Panc1 (cell line): ENCODE results near the gene WASHC1. TPM values are rescaled to one million over a fixed set of nuclear protein-coding genes. Genes with fewer than 3 reads are reported as not detected.
"Not testable (repeated sequence)": the region's sequence is repeated elsewhere in the genome, so short reads cannot be mapped to it uniquely, and the experiment has no call there.

ENCODE experiments used
- ATAC-seq: fragments of 200-7000 bp; cut with Tn5 transposase; 2 replicates; pipeline ENCODE4 v1.9.1; 2020; ENCODE audit warnings: mild to moderate bottlenecking, moderate library complexity
- BruUV-seq: library from RNA; stranded (reverse); fragments of 400-500 nt; replicated peaks from 2 replicates; lab custom pipeline; 2021; lab: Mats Ljungman, UMichigan
- CTCF ChIA-PET: fragments of 300-600 bp; sonication (Branson Sonifier 250); formaldehyde crosslinking; loops from one replicate; lab custom pipeline; 2022; ENCODE audit warnings: antibody characterized with exemption; lab: Charles Lee
- POLR2A ChIA-PET: fragments of 300-600 bp; sonication (Branson Sonifier 250); formaldehyde crosslinking; loops from one replicate; lab custom pipeline; 2022; ENCODE audit warnings: antibody characterized with exemption; lab: Charles Lee
- DNase-seq: peaks from one replicate; pipeline ENCODE4 v3.0.0-alpha.2; 2010; ENCODE audit warnings: low read depth, low spot score
- H3K27ac ChIP-seq: 2 replicates; pipeline ENCODE4 v1.5.1; 2011; ENCODE audit warnings: mild to moderate bottlenecking, low read length, inconsistent platforms
- H3K27me3 ChIP-seq: fragments of 200-500 bp; sonication (Bioruptor generic); 2 replicates; pipeline ENCODE4 v1.6.0; 2014; ENCODE audit warnings: low read length, inconsistent platforms; ENCODE audit not compliant: control insufficient read depth, insufficient read depth
- H3K36me3 ChIP-seq: fragments of 200-500 bp; sonication (Bioruptor generic); 2 replicates; pipeline ENCODE4 v1.5.1; 2014; ENCODE audit warnings: inconsistent platforms, mild to moderate bottlenecking, low read length, moderate library complexity; ENCODE audit not compliant: control insufficient read depth, insufficient read depth
- H3K4me1 ChIP-seq: 2 replicates; pipeline ENCODE4 v1.5.1; 2011; ENCODE audit warnings: inconsistent platforms, mild to moderate bottlenecking, low read length, moderate library complexity; ENCODE audit not compliant: control insufficient read depth, insufficient read depth
- H3K4me3 ChIP-seq, 2 experiments: 2 replicates each; pipeline ENCODE4 v1.5.1; 2011 to 2012; ENCODE audit warnings: low read depth in 2 of 2, low read length in 2 of 2, mild to moderate bottlenecking in 2 of 2, inconsistent platforms in 1 of 2, moderate library complexity in 1 of 2
- H3K9me3 ChIP-seq: fragments of 200-500 bp; sonication (Bioruptor generic); 2 replicates; pipeline ENCODE4 v1.5.1; 2014; ENCODE audit warnings: low read depth, mild to moderate bottlenecking, inconsistent platforms, low read length, moderate library complexity; ENCODE audit not compliant: control insufficient read depth, insufficient read depth
- in situ Hi-C: cut with HindIII; loops from 2 replicates; pipeline ENCODE4 v1.10.0; 2016; ENCODE audit warnings: low sequenced_read_pairs, low pct_unique_long_range_greater_than_20kb
- intact Hi-C: fragments of 100-400 bp; cut with micrococcal nuclease; formaldehyde crosslinking; loops from one replicate; pipeline ENCODE4 v1.10.0; 2022; ENCODE audit not compliant: unreplicated experiment
- total RNA-seq: library from RNA; stranded (reverse); gene quantifications from one replicate; pipeline ENCODE4 v1.2.1, GENCODE V29; 2021; ENCODE audit not compliant: unreplicated experiment

WASHC1 gene
- total RNA-seq, 1 experiment from 2014 or later = 9.8 TPM

DNA sequence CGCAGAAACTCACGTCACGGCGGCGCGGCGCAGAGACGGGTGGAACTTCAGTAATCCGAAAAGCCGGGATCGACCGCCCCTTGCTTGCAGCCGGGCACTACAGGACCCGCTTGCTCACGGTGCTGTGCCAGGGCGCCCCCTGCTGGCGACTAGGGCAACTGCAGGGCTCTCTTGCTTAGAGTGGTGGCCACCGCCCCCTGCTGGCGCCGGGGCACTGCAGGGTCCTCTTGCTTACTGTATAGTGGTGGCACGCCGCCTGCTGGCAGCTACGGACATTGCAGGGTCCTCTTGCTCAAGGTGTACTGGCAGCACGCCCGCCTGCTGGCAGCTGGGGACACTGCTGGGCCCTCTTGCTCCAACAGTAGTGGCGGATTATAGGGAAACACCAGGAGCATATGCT lies 18.1 kb downstream of the WASHC1 start:
- DNase-seq, H3K27me3 ChIP-seq, H3K4me1 ChIP-seq, CTCF ChIA-PET, BruUV-seq, ATAC-seq, H3K4me3 ChIP-seq, in situ Hi-C loops, POLR2A ChIA-PET, H3K9me3 ChIP-seq, intact Hi-C loops, H3K36me3 ChIP-seq, H3K27ac ChIP-seq: not testable (repeated sequence)

DNA sequence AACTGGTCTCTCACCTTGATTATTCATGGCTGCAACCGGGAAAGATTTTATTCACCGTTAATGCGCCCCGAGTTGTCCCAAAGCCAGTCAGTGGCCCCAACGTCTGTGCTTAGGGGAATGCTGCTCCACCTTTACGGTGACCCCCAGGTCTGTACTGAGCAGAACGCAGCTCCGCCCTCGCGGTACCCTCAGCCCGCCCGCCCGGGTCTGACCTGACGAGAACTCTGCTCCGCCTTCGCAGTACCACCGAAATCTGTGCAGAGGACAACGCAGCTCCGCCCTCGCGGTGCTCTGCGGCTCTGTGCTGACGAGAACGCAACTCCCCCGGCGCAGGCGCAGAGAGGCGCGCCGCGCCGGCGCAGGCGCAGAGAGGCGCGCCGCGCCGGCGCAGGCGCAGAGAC lies 18.6 kb downstream of the WASHC1 start:
- H3K9me3 ChIP-seq, intact Hi-C loops, H3K36me3 ChIP-seq, H3K27ac ChIP-seq, CTCF ChIA-PET, H3K4me3 ChIP-seq, H3K27me3 ChIP-seq, DNase-seq, BruUV-seq, H3K4me1 ChIP-seq, in situ Hi-C loops, POLR2A ChIA-PET, ATAC-seq: not testable (repeated sequence)

DNA sequence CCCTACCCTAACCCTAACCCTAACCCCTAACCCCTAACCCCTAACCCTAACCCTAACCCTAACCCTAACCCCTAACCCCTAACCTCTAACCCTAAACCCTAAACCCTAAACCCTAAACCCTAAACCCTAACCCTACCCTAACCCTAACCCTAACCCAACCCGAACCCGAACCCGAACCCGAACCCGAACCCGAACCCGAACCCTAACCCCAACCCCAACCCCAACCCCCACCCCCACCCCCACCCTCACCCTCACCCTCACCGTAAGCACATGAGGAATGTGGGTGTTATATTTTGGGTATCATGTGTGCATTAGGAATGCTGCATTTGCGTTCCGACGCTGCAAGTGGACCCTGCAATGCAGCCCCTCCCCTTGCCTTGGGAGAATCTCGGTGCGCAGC lies 19.0 kb downstream of the WASHC1 start:
- DNase-seq, H3K9me3 ChIP-seq, POLR2A ChIA-PET, H3K36me3 ChIP-seq, in situ Hi-C loops, H3K4me1 ChIP-seq, ATAC-seq, intact Hi-C loops, CTCF ChIA-PET, BruUV-seq, H3K27me3 ChIP-seq, H3K27ac ChIP-seq, H3K4me3 ChIP-seq: not testable (repeated sequence)

Other genes with a start within 250 kb of the WASHC1 start
- 0.23 TPM for gene FOXD4, start 89.0 kb upstream of the WASHC1 start, total RNA-seq
- gene ZNG1A, start 149.6 kb upstream of the WASHC1 start, total RNA-seq = 16.6 TPM
- gene DOCK8, start 185.4 kb upstream of the WASHC1 start, total RNA-seq = 1.4 TPM